ENCODE results near the gene PAXIP1. TPM values are rescaled to one million over a fixed set of nuclear protein-coding genes. Genes with fewer than 3 reads are reported as not detected.

Gene PAXIP1
- total RNA-seq, 1 donor from 2014 or later = 34.5 TPM

DNA sequence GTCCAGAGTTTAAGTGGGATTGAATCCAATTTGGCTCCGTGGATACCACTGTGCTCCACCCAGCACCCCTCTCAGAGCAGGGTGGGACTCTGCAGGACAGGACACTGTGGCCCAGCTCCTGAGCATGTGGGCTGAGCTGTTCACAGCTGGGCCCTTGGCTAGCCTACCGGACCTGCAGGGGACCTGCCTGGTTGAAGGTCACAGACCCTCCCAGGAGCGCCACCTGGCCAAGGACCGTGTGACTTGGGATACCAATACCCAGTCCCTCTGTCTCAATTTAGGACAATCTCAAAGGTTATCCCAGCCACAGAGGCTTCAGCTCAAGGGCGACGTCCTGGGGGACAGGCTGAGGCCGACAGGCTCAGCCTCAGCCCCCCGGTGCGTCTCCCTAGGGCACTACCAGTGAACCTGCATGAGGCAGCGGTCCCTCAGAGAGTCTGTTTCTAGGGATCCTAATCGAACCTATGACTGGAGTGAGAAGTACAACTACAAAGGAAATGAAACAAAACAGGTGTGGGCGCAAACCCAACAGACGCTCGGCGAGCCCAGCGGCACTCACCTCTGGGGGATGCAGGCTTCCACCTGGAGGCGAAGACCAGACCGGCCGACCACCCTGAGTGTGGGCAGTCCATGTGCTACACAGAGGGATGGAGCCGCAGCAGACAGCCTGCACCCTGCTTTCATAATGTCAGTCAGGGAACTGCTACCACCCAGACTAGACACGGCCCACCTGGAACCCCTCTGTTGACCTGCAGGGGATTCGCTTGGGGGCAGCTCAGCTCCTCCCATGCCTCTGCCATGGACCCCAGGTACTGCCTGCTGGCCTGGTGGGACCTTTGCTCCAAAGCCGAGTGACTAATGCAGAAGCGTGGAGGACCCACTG lies 103.7 kb downstream of the PAXIP1 start:
- intact Hi-C loops (cut with micrococcal nuclease) = no loop called here

DNA sequence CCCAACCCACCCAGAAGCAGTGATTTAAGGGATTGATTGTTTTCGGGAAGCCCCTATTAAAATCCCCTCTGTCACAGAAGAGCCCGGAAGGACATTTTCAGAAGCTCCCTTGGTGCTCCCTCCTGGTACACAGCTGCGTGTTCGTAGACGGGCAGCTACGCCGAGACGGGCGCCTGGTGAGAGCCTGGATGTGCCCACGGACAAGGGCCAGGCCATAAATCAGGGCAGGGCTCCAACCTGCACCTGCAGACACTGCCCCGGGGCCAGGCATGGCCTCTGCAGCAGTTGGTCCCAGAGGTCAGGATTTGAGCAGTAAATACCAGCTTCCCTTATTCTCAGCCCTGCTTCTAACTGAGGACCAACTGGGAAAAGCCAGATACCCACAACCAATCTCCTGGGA lies 106.8 kb downstream of the PAXIP1 start:
- intact Hi-C loops (cut with micrococcal nuclease) = no loop called here

Other genes with a start within 250 kb of the PAXIP1 start
- gene HTR5A, start 67.2 kb upstream of the PAXIP1 start, total RNA-seq = not detected in 2 replicates

All from T-helper 2 cell treated with Interferon-gamma antibody and Interleukin-4, amounts not matched to agents 100 ng/mL and 5 ng/mL, for 36 hours (primary cell).